Activated naive CD8-positive, alpha-beta T cell treated with anti-CD3 and anti-CD28 coated beads, Interleukin-2, amount 50 U/mL, for 16 hours (primary cell): ENCODE measurements around the gene RAF1.
"Not testable (repeated sequence)": the region's sequence is repeated elsewhere in the genome, so short reads cannot be mapped to it uniquely, and the experiment has no call there.

ENCODE experiments used
- DNase-seq: peaks from one replicate; pipeline ENCODE4 v3.0.0-alpha.2; 2020; ENCODE audit warnings: low read depth, low spot score

Gene RAF1

GRCh38 chr3:12677616-12678015 is 13.7 kb upstream of the RAF1 start:
- no peak for DNase-seq

DNA sequence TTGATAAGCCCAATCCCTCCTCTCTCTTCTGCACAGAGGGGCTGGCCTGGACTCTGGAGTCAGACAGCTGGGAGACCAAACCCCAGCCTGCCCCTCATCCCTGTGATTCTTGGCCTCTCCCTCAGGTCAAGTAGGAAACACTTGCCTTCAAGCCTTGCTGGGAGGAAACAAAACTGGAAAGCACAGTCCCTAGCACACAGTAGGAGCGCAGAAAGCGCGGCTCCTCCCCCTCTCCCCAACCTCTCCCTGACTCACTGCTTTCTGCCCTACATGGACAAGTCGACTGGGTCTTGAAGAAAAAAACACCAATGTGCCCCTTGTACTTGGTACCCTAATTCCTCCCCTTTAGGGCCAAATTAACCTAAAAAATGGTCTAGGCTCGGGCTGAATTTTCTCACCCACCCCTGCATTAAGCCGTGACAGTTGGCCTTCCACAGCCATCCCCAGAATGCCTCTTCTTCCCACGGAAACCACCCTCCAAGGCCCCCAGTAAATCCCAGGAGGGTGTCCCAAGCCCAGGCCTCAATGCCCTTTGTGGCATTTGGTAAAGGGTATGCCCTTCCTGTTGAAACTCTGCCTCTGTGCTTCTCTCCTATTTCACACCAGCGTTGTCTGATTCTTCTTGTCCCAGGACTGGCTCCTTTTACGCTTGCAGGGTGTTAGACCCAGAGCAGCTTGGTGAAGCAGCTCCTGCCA is 11.3 kb upstream of the RAF1 start:
- DNase-seq = no peak

GRCh38 chr3:12673956-12674736 is 10.2 kb upstream of the RAF1 start:
- DNase-seq = not testable (repeated sequence)

DNA sequence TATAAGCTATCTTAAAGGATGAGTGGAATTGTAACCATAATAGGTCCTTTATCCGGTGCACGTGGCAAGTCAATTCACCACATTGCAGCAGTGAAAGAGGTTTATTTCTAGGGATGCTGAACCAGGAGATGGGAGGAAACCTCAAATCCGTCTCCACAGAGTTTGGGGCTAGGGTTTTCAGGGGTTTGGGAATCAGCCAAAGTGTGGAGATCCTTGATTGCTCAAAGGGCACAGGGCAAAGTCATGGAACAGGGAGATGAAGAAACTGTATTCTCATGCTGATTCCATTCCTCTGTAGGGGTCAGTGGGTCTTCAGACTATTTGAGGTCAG is 7.2 kb upstream of the RAF1 start:
- DNase-seq = no peak

GRCh38 chr3:12670365-12671119 is 6.6 kb upstream of the RAF1 start:
- DNase-seq = no peak

- DNase-seq = peak; percentile 7
Measured at GRCh38 chr3:12663401-12663935, 449 bp downstream of the RAF1 start.

DNA sequence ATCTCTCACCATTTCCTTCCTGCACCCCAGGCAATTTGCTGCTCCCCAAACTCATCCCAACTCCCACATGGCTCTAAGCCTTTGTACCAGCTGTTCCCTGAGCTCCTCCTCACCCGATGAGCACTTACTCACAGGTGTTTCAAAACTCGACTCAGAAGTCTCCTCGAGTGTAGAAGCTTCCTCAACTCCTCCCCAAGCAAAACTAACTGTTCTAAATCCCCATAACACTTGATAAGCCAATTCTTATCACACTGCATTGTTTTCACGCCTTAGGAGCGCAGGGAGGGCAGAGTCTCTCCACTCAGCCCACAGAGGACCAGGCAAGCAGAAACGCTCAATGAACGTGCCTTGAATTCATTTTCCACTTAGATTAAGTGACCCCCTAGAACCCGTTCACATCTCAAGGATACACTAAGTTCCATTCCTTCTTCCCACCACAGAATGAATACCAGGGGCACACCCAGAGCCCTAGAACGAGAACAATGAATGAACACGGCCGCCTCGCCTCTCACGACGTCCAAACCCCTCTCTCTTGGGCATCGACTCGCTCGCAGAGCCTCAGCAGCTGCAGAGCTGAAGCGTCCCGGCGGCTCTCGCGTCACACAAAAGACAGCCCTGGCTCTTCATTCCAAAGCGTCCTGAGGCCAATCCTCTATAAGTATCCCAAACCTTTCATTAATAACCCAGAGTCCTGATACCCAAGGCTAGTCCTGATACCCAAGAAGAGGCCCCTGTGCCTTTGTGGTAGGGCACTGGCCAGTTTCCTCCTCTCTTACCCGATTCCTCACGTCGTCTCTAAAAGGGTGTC is 1.1 kb downstream of the RAF1 start:
- DNase-seq = no peak

DNA sequence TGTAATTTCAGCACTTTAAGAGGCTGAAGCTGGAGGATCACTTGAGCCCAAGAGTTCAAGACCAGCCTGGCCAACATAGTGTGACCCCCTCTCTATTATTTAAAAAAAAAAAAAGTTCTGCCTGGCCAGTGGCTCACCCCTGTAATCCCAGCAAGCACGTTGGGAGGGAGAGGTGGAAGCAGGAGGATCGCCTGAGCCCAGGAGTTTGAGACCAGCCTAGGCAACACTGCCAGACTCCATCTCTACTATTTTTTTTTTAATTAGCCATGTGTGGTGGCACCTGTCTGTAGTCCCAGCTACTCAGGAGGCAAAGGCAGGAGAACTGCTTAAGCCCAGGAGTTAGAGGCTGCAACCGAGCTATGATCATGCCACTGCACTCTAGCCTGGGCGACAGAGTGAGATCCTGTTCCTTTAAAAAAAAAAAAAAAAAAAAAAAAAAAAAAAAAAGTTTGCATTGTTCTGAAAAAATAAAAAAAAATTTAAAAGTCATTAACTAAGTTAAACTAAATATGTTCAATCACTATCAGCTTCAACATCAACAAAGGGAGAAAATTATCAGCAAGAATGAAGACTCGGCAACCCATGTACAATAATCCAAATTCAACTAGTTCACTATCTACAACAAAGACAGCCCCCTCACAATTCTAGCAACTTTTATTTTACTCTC is 1.9 kb downstream of the RAF1 start:
- DNase-seq = no peak

DNA sequence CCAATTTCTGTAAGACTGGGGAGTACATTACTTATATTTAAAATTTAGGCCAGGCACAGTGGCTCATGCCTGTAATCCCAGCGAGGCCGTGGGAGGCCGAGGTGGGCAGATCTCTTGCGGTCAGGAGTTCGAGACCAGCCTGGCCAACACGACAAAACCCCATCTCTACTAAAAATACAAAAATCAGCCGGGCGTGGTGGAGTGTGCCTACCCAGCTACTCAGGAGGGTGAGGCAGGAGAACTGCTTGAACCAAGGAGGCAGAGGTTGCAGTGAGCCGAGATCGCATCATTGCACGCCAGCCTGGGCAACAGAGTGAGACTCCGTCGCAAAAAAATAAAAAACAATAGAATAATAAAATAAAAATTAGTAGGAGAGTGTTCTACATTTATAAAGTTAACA is 2.5 kb downstream of the RAF1 start:
- DNase-seq = not testable (repeated sequence)

DNA sequence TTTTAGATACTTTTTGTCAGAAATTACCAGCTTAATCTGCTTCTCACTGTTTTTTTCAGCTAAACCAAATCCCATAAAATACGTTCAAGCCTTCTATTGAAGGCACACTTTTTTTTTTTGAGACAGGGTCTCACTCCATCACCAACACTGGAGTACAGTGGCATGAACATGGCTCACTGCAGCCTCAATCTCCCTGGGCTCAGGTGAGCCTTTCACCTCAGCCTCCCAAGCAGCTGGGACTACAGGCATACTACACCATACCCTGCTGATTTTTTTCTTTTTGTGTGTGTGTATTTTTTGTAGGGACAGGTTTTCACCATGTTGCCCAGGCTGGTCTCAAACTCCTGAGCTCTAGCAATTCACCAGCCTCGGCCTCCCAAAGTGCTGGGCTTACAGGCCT is 3.7 kb downstream of the RAF1 start:
- DNase-seq = no peak

DNA sequence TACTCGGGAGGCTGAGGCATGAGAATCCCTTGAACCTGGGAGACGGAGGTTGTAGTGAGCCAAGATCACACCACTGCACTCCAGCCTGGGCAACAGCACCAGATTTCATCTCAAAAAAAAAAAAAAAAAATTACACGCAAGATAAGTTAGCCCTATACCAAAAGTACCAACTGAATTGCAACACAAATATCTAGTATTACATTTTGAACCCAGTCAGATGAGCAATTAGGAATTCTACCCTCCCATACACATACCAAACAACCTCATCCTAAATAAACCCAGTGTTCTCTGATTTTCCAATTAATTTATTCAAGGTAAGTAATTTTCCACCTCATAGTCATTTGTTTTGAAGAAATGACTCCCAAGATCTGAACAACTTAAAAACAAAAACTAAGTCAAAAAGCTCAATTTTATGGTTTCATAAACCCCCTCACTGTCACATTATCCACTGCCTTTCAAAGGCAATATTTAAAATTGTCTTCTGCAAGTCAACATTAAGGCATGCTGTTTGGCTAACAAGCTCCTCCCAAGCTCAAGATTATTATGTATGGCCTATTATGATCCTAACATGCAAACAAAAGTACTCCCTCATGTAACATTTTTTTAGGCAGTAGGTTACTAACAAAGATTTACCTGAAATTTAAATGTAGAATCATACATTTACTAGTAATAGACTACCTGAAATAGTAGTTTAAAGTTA is 4.5 kb downstream of the RAF1 start:
- no peak for DNase-seq

DNA sequence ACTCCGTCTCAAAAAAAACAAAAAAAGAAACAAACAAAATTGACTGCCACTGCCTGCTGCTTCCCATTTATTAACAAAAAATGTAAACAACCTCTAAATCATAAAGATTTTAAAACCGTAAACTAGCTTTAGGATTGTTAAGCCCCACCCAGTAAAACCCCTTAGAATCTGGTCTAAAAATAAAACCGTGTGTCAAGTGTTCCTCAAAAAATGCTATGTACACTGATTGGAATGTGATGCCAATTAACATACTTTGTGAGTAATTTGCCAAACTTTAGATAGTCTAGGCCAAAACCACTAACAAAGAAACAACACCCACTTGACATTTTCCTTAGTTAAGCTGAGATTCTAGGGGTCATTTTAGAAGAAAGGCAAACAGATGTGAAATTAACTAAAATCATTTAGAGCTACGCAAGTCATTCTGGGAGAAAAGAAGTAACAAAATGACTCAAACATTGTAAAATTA is 5.3 kb downstream of the RAF1 start:
- no peak for DNase-seq

GRCh38 chr3:12656850-12657249 is 7.1 kb downstream of the RAF1 start:
- no peak for DNase-seq

DNA sequence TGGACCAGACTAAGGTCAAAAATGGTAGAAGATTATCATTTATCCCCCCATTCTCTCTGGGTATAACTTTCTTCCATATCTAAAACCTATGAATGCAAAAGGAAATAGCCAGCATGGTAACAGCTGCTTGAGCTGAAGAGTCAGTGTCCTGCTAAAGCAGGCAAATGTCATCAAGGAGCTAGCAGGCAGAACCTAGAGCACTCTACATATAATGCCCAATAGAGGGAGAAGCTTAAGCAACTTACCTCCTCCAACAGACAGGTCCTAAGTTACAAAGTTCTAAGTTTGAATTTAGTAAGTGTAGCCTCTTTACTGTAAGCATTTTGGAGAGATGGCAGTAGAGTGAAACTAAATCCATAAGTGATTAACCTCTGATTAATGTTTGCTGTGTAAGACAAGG is 7.7 kb downstream of the RAF1 start:
- no peak for DNase-seq

GRCh38 chr3:12655701-12656100 is 8.2 kb downstream of the RAF1 start:
- DNase-seq = no peak

GRCh38 chr3:12653747-12654146 is 10.2 kb downstream of the RAF1 start:
- no peak for DNase-seq

GRCh38 chr3:12648384-12648959 is 15.4 kb downstream of the RAF1 start:
- DNase-seq = no peak

DNA sequence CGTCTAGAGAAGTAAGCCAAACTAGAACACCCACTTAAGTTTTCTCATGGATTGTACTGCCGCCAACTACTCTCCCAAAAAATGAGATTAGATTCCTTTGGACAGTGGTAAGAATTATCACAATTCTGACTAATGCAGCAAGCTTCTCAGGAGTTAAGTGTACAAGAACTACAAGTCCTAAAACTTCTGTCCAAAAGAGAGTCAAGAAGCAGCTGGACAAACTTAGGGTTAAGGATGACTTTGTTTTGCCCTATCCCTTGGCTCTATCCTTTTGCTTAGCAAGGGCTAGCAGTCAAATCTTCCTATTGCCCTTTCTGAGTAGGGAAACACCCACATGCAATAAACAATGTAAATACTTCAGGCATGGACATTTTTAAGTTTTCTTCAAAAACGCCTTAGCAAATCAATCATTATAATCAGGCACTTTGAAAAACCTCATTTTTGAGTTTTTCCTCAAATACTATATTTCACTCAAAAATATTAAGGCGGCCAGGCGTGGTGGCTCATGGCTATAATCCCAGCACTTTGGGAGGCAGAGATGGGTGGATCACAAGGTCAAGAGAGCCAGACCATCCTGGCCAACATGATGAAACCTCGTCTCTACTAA is 19.5 kb downstream of the RAF1 start:
- no peak for DNase-seq

DNA sequence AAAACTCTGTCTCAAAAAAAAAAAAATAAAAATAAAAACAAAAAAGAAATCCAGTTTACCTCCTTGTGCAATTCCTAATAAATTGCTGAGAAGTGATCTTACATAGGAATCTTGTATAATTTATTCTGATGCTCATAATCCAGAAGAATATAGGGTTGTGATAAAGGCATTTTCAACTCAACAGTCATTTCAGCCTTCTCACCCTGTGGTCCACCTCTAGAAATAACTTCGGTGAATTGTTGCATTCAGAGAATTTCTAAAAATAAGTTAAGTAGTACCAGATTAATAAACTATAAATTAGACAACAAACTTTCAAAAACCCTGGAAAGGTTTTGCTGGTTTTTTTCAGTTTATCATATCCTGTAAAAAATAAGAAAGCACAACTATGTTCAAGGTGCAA is 20.2 kb downstream of the RAF1 start:
- no peak for DNase-seq

- DNase-seq = no peak
Measured at GRCh38 chr3:12643010-12643380, 20.9 kb downstream of the RAF1 start.
